T-helper 1 cell treated with Interleukin-12 subunit alpha and Interleukin-12 subunit beta and Interleukin-4 antibody, amounts not matched to agents 30 μg/mL and 1 μg/mL, for 36 hours (primary cell): ENCODE results near the gene SEC22A.

Experiments used
- H3K27ac Mint-ChIP-seq: one replicate; pipeline ENCODE4 v1.8.0; 2021; ENCODE audit warnings: mild to moderate bottlenecking, mixed read lengths
- H3K27me3 Mint-ChIP-seq: one replicate; pipeline ENCODE4 v1.8.0; 2021; ENCODE audit warnings: low read depth, mixed read lengths
- H3K36me3 Mint-ChIP-seq: one replicate; pipeline ENCODE4 v1.8.0; 2021; ENCODE audit warnings: low read depth, mixed read lengths
- H3K4me1 Mint-ChIP-seq: one replicate; pipeline ENCODE4 v1.8.0; 2021; ENCODE audit warnings: low read depth, mixed read lengths
- H3K4me3 Mint-ChIP-seq: one replicate; pipeline ENCODE4 v1.8.0; 2021; ENCODE audit warnings: mild to moderate bottlenecking, moderate library complexity, mixed read lengths
- H3K9me3 Mint-ChIP-seq: one replicate; pipeline ENCODE4 v1.8.0; 2021; ENCODE audit warnings: mixed read lengths

Gene SEC22A

GRCh38 chr3:123267821-123268220 is 66.1 kb downstream of the SEC22A start:
- no peak overlapping the region for H3K27ac Mint-ChIP-seq
- peaks cover 16% of the 10 kb centered on the region for H3K36me3 Mint-ChIP-seq
- no peaks in the 10 kb centered on the region for H3K27me3 Mint-ChIP-seq
- H3K4me3 Mint-ChIP-seq, result no peak overlapping the region
- no peaks in the 10 kb centered on the region for H3K9me3 Mint-ChIP-seq
- H3K4me1 Mint-ChIP-seq, result no peaks in the 10 kb centered on the region

- no peaks in the 10 kb centered on the region for H3K27me3 Mint-ChIP-seq
- H3K27ac Mint-ChIP-seq, result no peak overlapping the region
- no peaks in the 10 kb centered on the region for H3K9me3 Mint-ChIP-seq
- H3K4me1 Mint-ChIP-seq, result no peaks in the 10 kb centered on the region
- H3K4me3 Mint-ChIP-seq, result no peak overlapping the region
- H3K36me3 Mint-ChIP-seq, result peaks cover 13% of the 10 kb centered on the region
Measured at GRCh38 chr3:123270818-123271217, 69.1 kb downstream of the SEC22A start.

GRCh38 chr3:123271466-123272159 is 69.9 kb downstream of the SEC22A start:
- Mint-ChIP-seq H3K27me3 (no peaks in the 10 kb centered on the region), H3K36me3 (peaks cover 8% of the 10 kb centered on the region), H3K9me3 (no peaks in the 10 kb centered on the region), H3K4me1 (no peaks in the 10 kb centered on the region), H3K4me3 (no peak overlapping the region), H3K27ac (no peak overlapping the region)

- Mint-ChIP-seq H3K4me3 (no peak overlapping the region), H3K4me1 (no peaks in the 10 kb centered on the region), H3K27me3 (no peaks in the 10 kb centered on the region), H3K27ac (no peak overlapping the region), H3K36me3 (peaks cover 4% of the 10 kb centered on the region), H3K9me3 (no peaks in the 10 kb centered on the region)
Measured at GRCh38 chr3:123272547-123272946, 70.8 kb downstream of the SEC22A start.

GRCh38 chr3:123275691-123276090 is 73.9 kb downstream of the SEC22A start:
- no peak overlapping the region for H3K4me3 Mint-ChIP-seq
- H3K4me1 Mint-ChIP-seq, result no peaks in the 10 kb centered on the region
- H3K27ac Mint-ChIP-seq, result no peak overlapping the region
- no peaks in the 10 kb centered on the region for H3K27me3 Mint-ChIP-seq
- H3K36me3 Mint-ChIP-seq, result no peaks in the 10 kb centered on the region
- no peaks in the 10 kb centered on the region for H3K9me3 Mint-ChIP-seq

GRCh38 chr3:123276346-123277006 is 74.7 kb downstream of the SEC22A start:
- Mint-ChIP-seq H3K27ac (no peak overlapping the region), H3K27me3 (no peaks in the 10 kb centered on the region), H3K4me1 (no peaks in the 10 kb centered on the region), H3K4me3 (no peak overlapping the region), H3K9me3 (no peaks in the 10 kb centered on the region), H3K36me3 (no peaks in the 10 kb centered on the region)

- Mint-ChIP-seq H3K4me1 (no peaks in the 10 kb centered on the region), H3K27me3 (no peaks in the 10 kb centered on the region), H3K36me3 (no peaks in the 10 kb centered on the region), H3K27ac (no peak overlapping the region), H3K9me3 (no peaks in the 10 kb centered on the region), H3K4me3 (no peak overlapping the region)
Measured at GRCh38 chr3:123277106-123277505, 75.4 kb downstream of the SEC22A start.

GRCh38 chr3:123278446-123278845 is 76.7 kb downstream of the SEC22A start:
- Mint-ChIP-seq H3K4me1 (no peaks in the 10 kb centered on the region), H3K36me3 (no peaks in the 10 kb centered on the region), H3K27me3 (no peaks in the 10 kb centered on the region), H3K9me3 (no peaks in the 10 kb centered on the region), H3K27ac (no peak overlapping the region), H3K4me3 (no peak overlapping the region)

- Mint-ChIP-seq H3K27ac (no peak overlapping the region), H3K36me3 (no peaks in the 10 kb centered on the region), H3K9me3 (no peaks in the 10 kb centered on the region), H3K27me3 (no peaks in the 10 kb centered on the region), H3K4me1 (no peaks in the 10 kb centered on the region), H3K4me3 (no peak overlapping the region)
Measured at GRCh38 chr3:123279121-123279520, 77.4 kb downstream of the SEC22A start.

- H3K27ac Mint-ChIP-seq, result no peak overlapping the region
- H3K4me1 Mint-ChIP-seq, result no peaks in the 10 kb centered on the region
- no peaks in the 10 kb centered on the region for H3K27me3 Mint-ChIP-seq
- H3K9me3 Mint-ChIP-seq, result no peaks in the 10 kb centered on the region
- no peak overlapping the region for H3K4me3 Mint-ChIP-seq
- H3K36me3 Mint-ChIP-seq, result no peaks in the 10 kb centered on the region
Measured at GRCh38 chr3:123281406-123281805, 79.7 kb downstream of the SEC22A start.

GRCh38 chr3:123281929-123282328 is 80.2 kb downstream of the SEC22A start:
- Mint-ChIP-seq H3K4me1 (no peaks in the 10 kb centered on the region), H3K36me3 (no peaks in the 10 kb centered on the region), H3K4me3 (no peak overlapping the region), H3K9me3 (no peaks in the 10 kb centered on the region), H3K27ac (no peak overlapping the region), H3K27me3 (no peaks in the 10 kb centered on the region)

GRCh38 chr3:123282461-123282860 is 80.7 kb downstream of the SEC22A start:
- no peak overlapping the region for H3K27ac Mint-ChIP-seq
- no peaks in the 10 kb centered on the region for H3K36me3 Mint-ChIP-seq
- no peaks in the 10 kb centered on the region for H3K4me1 Mint-ChIP-seq
- H3K4me3 Mint-ChIP-seq, result no peak overlapping the region
- no peaks in the 10 kb centered on the region for H3K9me3 Mint-ChIP-seq
- H3K27me3 Mint-ChIP-seq, result no peaks in the 10 kb centered on the region

- Mint-ChIP-seq H3K9me3 (no peaks in the 10 kb centered on the region), H3K36me3 (no peaks in the 10 kb centered on the region), H3K27ac (no peak overlapping the region), H3K27me3 (no peaks in the 10 kb centered on the region), H3K4me1 (no peaks in the 10 kb centered on the region), H3K4me3 (no peak overlapping the region)
Measured at GRCh38 chr3:123283074-123283473, 81.3 kb downstream of the SEC22A start.

- H3K9me3 Mint-ChIP-seq, result no peaks in the 10 kb centered on the region
- no peaks in the 10 kb centered on the region for H3K4me1 Mint-ChIP-seq
- no peak overlapping the region for H3K27ac Mint-ChIP-seq
- no peak overlapping the region for H3K4me3 Mint-ChIP-seq
- no peaks in the 10 kb centered on the region for H3K27me3 Mint-ChIP-seq
- H3K36me3 Mint-ChIP-seq, result no peaks in the 10 kb centered on the region
Measured at GRCh38 chr3:123283657-123284398, 82.1 kb downstream of the SEC22A start.

- no peaks in the 10 kb centered on the region for H3K27me3 Mint-ChIP-seq
- no peaks in the 10 kb centered on the region for H3K4me1 Mint-ChIP-seq
- H3K9me3 Mint-ChIP-seq, result no peaks in the 10 kb centered on the region
- no peak overlapping the region for H3K27ac Mint-ChIP-seq
- H3K4me3 Mint-ChIP-seq, result no peak overlapping the region
- no peaks in the 10 kb centered on the region for H3K36me3 Mint-ChIP-seq
Measured at GRCh38 chr3:123284399-123285010, 82.8 kb downstream of the SEC22A start.
